GM12878 (cell line): Measurements from ENCODE around the gene COL28A1. TPM values are rescaled to one million over a fixed set of nuclear protein-coding genes. Genes with fewer than 3 reads are reported as not detected.

Experiments used
- ATAC-seq: fragments of 200-7000 bp; cut with Tn5 transposase; 3 replicates; pipeline ENCODE4 v1.9.1; 2020; ENCODE audit warnings: mild to moderate bottlenecking, moderate library complexity
- BruUV-seq: library from RNA; stranded (reverse); fragments of 400-500 nt; replicated peaks from 2 replicates; lab custom pipeline; 2021; lab: Mats Ljungman, UMichigan
- CTCF ChIA-PET: fragments of 300-600 bp; sonication (Branson Sonifier 250); formaldehyde crosslinking; extraction: SDS; loops from one replicate; lab custom pipeline; 2021; ENCODE audit warnings: inconsistent platforms; lab: Yijun Ruan, JAX
- POLR2A ChIA-PET: fragments of 350-600 bp; formaldehyde crosslinking; extraction: SDS; loops from one replicate; lab custom pipeline; 2021; ENCODE audit warnings: inconsistent platforms; lab: Charles Lee
- RAD21 ChIA-PET: fragments of 300-600 bp; sonication (Branson Sonifier 250); formaldehyde crosslinking; loops from one replicate; lab custom pipeline; 2023; ENCODE audit warnings: antibody characterized with exemption; ENCODE audit not compliant: unreplicated experiment; lab: Charles Lee
- SMC1A ChIA-PET: fragments of 300-600 bp; sonication (Branson Sonifier 250); formaldehyde crosslinking; loops from one replicate; lab custom pipeline; 2023; ENCODE audit not compliant: unreplicated experiment, uncharacterized antibody; lab: Charles Lee
- DNase-seq: peaks from one replicate; pipeline ENCODE4 v3.0.0-alpha.2; 2011; ENCODE audit warnings: low read depth, low spot score
- FAIRE-seq: peaks from 3 replicates; lab custom pipeline; 2011; peaks lifted over from hg19 to GRCh38; lab: Jason Lieb, UNC
- H2AFZ ChIP-seq: 2 replicates; pipeline ENCODE4 v1.6.0; 2011; ENCODE audit warnings: low read depth, low read length, control low read depth; ENCODE audit not compliant: control insufficient read depth
- H3K27ac ChIP-seq: 2 replicates; pipeline ENCODE4 v1.5.1; 2011; ENCODE audit warnings: control low read depth; ENCODE audit not compliant: control insufficient read depth, insufficient read depth
- H3K27me3 ChIP-seq, 2 experiments: replicated peaks in 1 of 2; 2 replicates each; pipeline versions ENCODE4 v1.6.0 to v1.6.1; 2011; ENCODE audit warnings: low read length in 1 of 2; ENCODE audit not compliant: control insufficient read depth in 2 of 2, insufficient read depth in 2 of 2
- H3K36me3 ChIP-seq, 2 experiments: 2 replicates each; pipeline ENCODE4 v1.5.1; 2011; ENCODE audit warnings: low read length in 1 of 2; ENCODE audit not compliant: control insufficient read depth in 2 of 2, insufficient read depth in 2 of 2
- H3K4me1 ChIP-seq: 2 replicates; pipeline ENCODE4 v1.6.1; 2011; ENCODE audit warnings: mild to moderate bottlenecking, low read length, moderate library complexity, mixed read lengths; ENCODE audit not compliant: control insufficient read depth, insufficient read depth
- H3K4me2 ChIP-seq: 2 replicates; pipeline ENCODE4 v1.6.0; 2011; ENCODE audit warnings: control low read depth; ENCODE audit not compliant: control insufficient read depth, insufficient read depth
- H3K4me3 ChIP-seq: fragments of 200-600 bp; sonication (generic); 2 replicates; pipeline ENCODE4 v1.5.1; 2016
- H3K79me2 ChIP-seq: 2 replicates; pipeline ENCODE4 v1.6.0; 2011; ENCODE audit warnings: low read length; ENCODE audit not compliant: control insufficient read depth, insufficient read depth
- H3K9ac ChIP-seq: 2 replicates; pipeline ENCODE4 v1.8.0; 2011; ENCODE audit warnings: low read length, control low read depth, mixed read lengths; ENCODE audit not compliant: control insufficient read depth, insufficient read depth
- H3K9me3 ChIP-seq: replicated peaks from 3 replicates; pipeline ENCODE4 v1.5.1; 2011; ENCODE audit warnings: mild to moderate bottlenecking, low read length; ENCODE audit not compliant: control insufficient read depth, insufficient read depth
- H4K20me1 ChIP-seq: 2 replicates; pipeline ENCODE4 v1.6.0; 2011; ENCODE audit not compliant: control insufficient read depth, insufficient read depth
- CTCF ChIP-seq, 3 experiments: IDR thresholded peaks in 2 of 3; conservative IDR thresholded peaks in 1 of 3; 2 replicates each; pipeline ENCODE4 v1.5.1; 2011; ENCODE audit warnings: low read depth in 3 of 3, low read length in 3 of 3, mild to moderate bottlenecking in 3 of 3, control low read depth in 2 of 3, moderate library complexity in 2 of 3, inconsistent platforms in 1 of 3, mixed read lengths in 1 of 3; ENCODE audit not compliant: control insufficient read depth in 2 of 3, insufficient read depth in 1 of 3; ENCODE audit errors: extremely low read depth in 1 of 3
- E4F1 ChIP-seq: fragments of 450-650 bp; IDR thresholded peaks from 2 replicates; pipeline ENCODE4 v1.6.1; 2018; ENCODE audit warnings: borderline replicate concordance, mild to moderate bottlenecking; ENCODE audit not compliant: partially characterized antibody
- EGR1 ChIP-seq, 2 experiments: IDR thresholded peaks; 1 replicate in 1 of 2; 2 replicates in 1 of 2; pipeline ENCODE4 v1.6.1; 2011 to 2012; ENCODE audit warnings: low read depth in 2 of 2, low read length in 2 of 2, borderline replicate concordance in 1 of 2, mild to moderate bottlenecking in 1 of 2, moderate library complexity in 1 of 2
- GABPA ChIP-seq: IDR thresholded peaks from 2 replicates; pipeline ENCODE4 v1.6.1; 2014; ENCODE audit warnings: antibody characterized with exemption, low read depth, mild to moderate bottlenecking, inconsistent platforms
- GATAD2B ChIP-seq: fragments of 450-650 bp; conservative IDR thresholded peaks from 2 replicates; pipeline ENCODE4 v1.6.1; 2017; ENCODE audit warnings: low read depth, mild to moderate bottlenecking, moderate library complexity
- NBN ChIP-seq: fragments of 450-650 bp; IDR thresholded peaks from 2 replicates; pipeline ENCODE4 v1.6.1; 2016
- NR2C1 ChIP-seq: fragments of 450-650 bp; IDR thresholded peaks from 2 replicates; pipeline ENCODE4 v1.6.1; 2017; ENCODE audit warnings: antibody characterized with exemption, mild to moderate bottlenecking, moderate library complexity
- PBX3 ChIP-seq: IDR thresholded peaks from 2 replicates; pipeline ENCODE4 v1.6.1; 2011; ENCODE audit warnings: mild to moderate bottlenecking, low read depth, low read length, moderate library complexity; ENCODE audit not compliant: insufficient replicate concordance
- PML ChIP-seq: IDR thresholded peaks from 2 replicates; pipeline ENCODE4 v1.6.1; 2012; ENCODE audit warnings: low read length, inconsistent platforms
- PRDM15 ChIP-seq: fragments of 450-650 bp; formaldehyde crosslinking; IDR thresholded peaks from 2 replicates; pipeline ENCODE4 v1.4.0; 2020; ENCODE audit warnings: mild to moderate bottlenecking, moderate library complexity
- STAT3 ChIP-seq: IDR thresholded peaks from 2 replicates; pipeline ENCODE4 v1.6.1; 2011; ENCODE audit warnings: low read depth, low read length, improper control_type of control experiment
- SUPT20H ChIP-seq: IDR thresholded peaks from 2 replicates; pipeline ENCODE4 v1.6.1; 2011; ENCODE audit warnings: low read depth, mild to moderate bottlenecking, low read length, moderate library complexity, borderline replicate concordance; ENCODE audit not compliant: control insufficient read depth
- WGBS: methylation state at CpG from one replicate; pipeline ENCODE4 v1.1.6; 2016; ENCODE audit warnings: low lambda C conversion rate; ENCODE audit not compliant: insufficient replicate concordance, insufficient coverage; ENCODE audit errors: missing lambda C conversion rate; 5-methylcytosine and 5-hydroxymethylcytosine counted together
- in situ Hi-C: fragments of 300-500 bp; cut with MboI; formaldehyde crosslinking; loops from 9 replicates; pipeline ENCODE4 v1.14.3; 2018; ENCODE audit warnings: mixed read lengths
- intact Hi-C: fragments of 100-400 bp; cut with micrococcal nuclease; formaldehyde crosslinking; loops from one replicate; pipeline ENCODE4 v1.14.2; 2022; ENCODE audit not compliant: unreplicated experiment
- polyA plus RNA-seq, 11 experiments: library from polyadenylated mRNA; depleted of rRNA in 4 of 11; unstranded in 6 of 11; stranded (reverse) in 5 of 11; fragments of >200 nt; fragmentation: Nextera tagmentation in 4 of 11; fragmentation: Illumina TruSeq in 1 of 11; extraction: Ambion mirVana in 4 of 11; extraction: Trizol in 1 of 11; gene quantifications; 1 replicate in 1 of 11; 2 replicates in 10 of 11; pipeline versions ENCODE4 v1.2.1 to v1.2.3, GENCODE V29; 2011 to 2016; ENCODE audit warnings: inconsistent platforms in 2 of 11, missing spikeins in 2 of 11, low read depth in 1 of 11
- total RNA-seq, 4 experiments: library from RNA; depleted of rRNA in 3 of 4; stranded (reverse); fragments of >200 nt in 3 of 4; fragmentation: Illumina TruSeq in 1 of 4; extraction: Trizol in 1 of 4; gene quantifications; 2 replicates each; pipeline versions ENCODE4 v1.2.1 to v1.2.3, GENCODE V29; 2013 to 2021

Gene COL28A1
- total and polyA plus RNA-seq, 10 of the 15 experiments (the other 5 are each of a cell fraction or from before 2014, with no cell fraction given) = 0.05 to 0.22 TPM; not detected in 8

GRCh38 chr7:7524121-7524520 lies 11.6 kb downstream of the COL28A1 start:
- TF ChIP-seq EGR1 (IDR thresholded peaks at IDR 0.05; ENCODE audit: borderline replicate concordance in 1 of 2, low read depth in 2 of 2, low read length in 2 of 2) = no peak
- no peak for TF ChIP-seq STAT3
- no peak for TF ChIP-seq GABPA
- no peak for TF ChIP-seq PML
- TF ChIP-seq PRDM15 (CRISPR knock-in tag) = no peak
- TF ChIP-seq NBN = no peak
- TF ChIP-seq GATAD2B = no peak
- TF ChIP-seq E4F1 = no peak
- no peak for TF ChIP-seq SUPT20H
- TF ChIP-seq CTCF (IDR thresholded peaks at IDR 0.05 in 2 of 3, conservative IDR thresholded peaks at IDR 0.05 in 1 of 3; ENCODE audit: control insufficient read depth in 2 of 3, extremely low read depth in 1 of 3, insufficient read depth in 1 of 3, low read depth in 3 of 3, low read length in 3 of 3) = no peak
- no peak for TF ChIP-seq PBX3
- no peak for TF ChIP-seq NR2C1
- H3K79me2 ChIP-seq = no peaks in the 10 kb centered on the region
- RAD21 ChIA-PET = no interaction called here
- no peak for DNase-seq
- H3K9ac ChIP-seq = no peak overlapping the region
- H4K20me1 ChIP-seq = no peaks in the 10 kb centered on the region
- H3K4me1 ChIP-seq = no peaks in the 10 kb centered on the region
- 12% methylated on average over 3 of the region's 3 CpGs for WGBS
- no peaks in the 10 kb centered on the region for H3K36me3 ChIP-seq
- SMC1A ChIA-PET = interaction anchor here (1.0 kb wide), 2 partner anchors 12 to 343 kb away, joined by 3 read pairs; no protein-coding TSS in a partner anchor
- CTCF ChIA-PET = interaction anchor here (0.6 to 1.5 kb wide), 2 partner anchors 421 to 612 kb away, joined by 3 to 5 read pairs; no protein-coding TSS in a partner anchor
- in situ Hi-C loops (no loop called here), intact Hi-C loops (no loop called here)
- POLR2A ChIA-PET = no interaction called here
- no peak for ATAC-seq
- FAIRE-seq = no peak
- no peak overlapping the region for H3K4me2 ChIP-seq
- no peaks in the 10 kb centered on the region; a peak in 1 of 4 replicates for H3K27me3 ChIP-seq
- no peaks in the 10 kb centered on the region for H3K9me3 ChIP-seq
- H3K4me3 ChIP-seq = no peak overlapping the region
- no peak overlapping the region for H3K27ac ChIP-seq
- no TSS peak for BruUV-seq
- H2AFZ ChIP-seq = no peak overlapping the region
